Lower lobe of right lung (tissue), 2 donors: Measurements from ENCODE around the gene IBTK. TPM values are rescaled to one million over a fixed set of nuclear protein-coding genes. Genes with fewer than 3 reads are reported as not detected.
"Not testable (repeated sequence)": the region's sequence is repeated elsewhere in the genome, so short reads cannot be mapped to it uniquely, and the experiment has no call there.

Experiments used
- ATAC-seq, 2 donors: fragments of 200-7000 bp; cut with Tn5 transposase; one replicate each; pipeline ENCODE4 v1.9.1; 2020 to 2022; ENCODE audit warnings: mild to moderate bottlenecking in 2 of 2, moderate library complexity in 2 of 2
- DNase-seq: peaks from one replicate; pipeline ENCODE4 v3.0.0-alpha.2; 2020
- H3K27ac ChIP-seq: fragments of 200-600 bp; one replicate; pipeline ENCODE4 v1.8.0; 2022
- H3K27me3 ChIP-seq: fragments of 200-600 bp; one replicate; pipeline ENCODE4 v1.8.0; 2022; ENCODE audit warnings: low read depth
- H3K36me3 ChIP-seq: fragments of 200-600 bp; one replicate; pipeline ENCODE4 v1.8.0; 2022; ENCODE audit warnings: mild to moderate bottlenecking
- H3K4me1 ChIP-seq: fragments of 200-600 bp; one replicate; pipeline ENCODE4 v1.8.0; 2022
- H3K4me3 ChIP-seq: fragments of 200-600 bp; one replicate; pipeline ENCODE4 v1.8.0; 2022; ENCODE audit warnings: mild to moderate bottlenecking
- H3K9me3 ChIP-seq: fragments of 200-600 bp; one replicate; pipeline ENCODE4 v1.8.0; 2022
- CTCF ChIP-seq: fragments of 200-600 bp; IDR thresholded peaks from one replicate; pipeline ENCODE4 v1.8.0; 2022; ENCODE audit warnings: antibody characterized with exemption, mild to moderate bottlenecking
- intact Hi-C: fragments of 100-400 bp; cut with DNase I; formaldehyde crosslinking; loops from one replicate; pipeline ENCODE4 v1.11.0; 2022
- total RNA-seq: library from RNA; stranded (reverse); fragmentation: NEBNext Ultra II Directional; extraction: Animal tissue kit (Norgen Biotek cat#: 25700); gene quantifications from one replicate; pipeline ENCODE4 v1.2.1, GENCODE V29; 2021
- donor health status: DM: no; HTN: yes; CAD: no; lungs with severe emphysema.

The IBTK gene
- total RNA-seq, 1 donor from 2014 or later = 27.4 TPM

- no peak for ATAC-seq
- no peaks in the 10 kb centered on the region for H3K27me3 ChIP-seq
- intact Hi-C loops = no loop called here
Measured at GRCh38 chr6:82176616-82177015, 70.9 kb downstream of the IBTK start.

GRCh38 chr6:82172594-82172993 is 75.0 kb downstream of the IBTK start:
- H3K27me3 ChIP-seq = no peaks in the 10 kb centered on the region
- H3K27ac ChIP-seq = no peak overlapping the region
- DNase-seq (no peak), ATAC-seq (no peak)
- no peaks in the 10 kb centered on the region for H3K9me3 ChIP-seq
- H3K36me3 ChIP-seq = peaks cover 86% of the 10 kb centered on the region
- intact Hi-C loops = no loop called here
- no peak for TF ChIP-seq CTCF
- H3K4me1 ChIP-seq = no peaks in the 10 kb centered on the region
- H3K4me3 ChIP-seq = no peak overlapping the region

More at GRCh38 chr6:82176616-82177015, 70.9 kb downstream of the IBTK start:
- Histone ChIP-seq H3K4me3 (no peak overlapping the region), H3K9me3 (no peaks in the 10 kb centered on the region), H3K27ac (no peak overlapping the region), H3K4me1 (no peaks in the 10 kb centered on the region), H3K36me3 (peaks cover 84% of the 10 kb centered on the region)
- TF ChIP-seq CTCF = no peak
- no peak for DNase-seq

DNA sequence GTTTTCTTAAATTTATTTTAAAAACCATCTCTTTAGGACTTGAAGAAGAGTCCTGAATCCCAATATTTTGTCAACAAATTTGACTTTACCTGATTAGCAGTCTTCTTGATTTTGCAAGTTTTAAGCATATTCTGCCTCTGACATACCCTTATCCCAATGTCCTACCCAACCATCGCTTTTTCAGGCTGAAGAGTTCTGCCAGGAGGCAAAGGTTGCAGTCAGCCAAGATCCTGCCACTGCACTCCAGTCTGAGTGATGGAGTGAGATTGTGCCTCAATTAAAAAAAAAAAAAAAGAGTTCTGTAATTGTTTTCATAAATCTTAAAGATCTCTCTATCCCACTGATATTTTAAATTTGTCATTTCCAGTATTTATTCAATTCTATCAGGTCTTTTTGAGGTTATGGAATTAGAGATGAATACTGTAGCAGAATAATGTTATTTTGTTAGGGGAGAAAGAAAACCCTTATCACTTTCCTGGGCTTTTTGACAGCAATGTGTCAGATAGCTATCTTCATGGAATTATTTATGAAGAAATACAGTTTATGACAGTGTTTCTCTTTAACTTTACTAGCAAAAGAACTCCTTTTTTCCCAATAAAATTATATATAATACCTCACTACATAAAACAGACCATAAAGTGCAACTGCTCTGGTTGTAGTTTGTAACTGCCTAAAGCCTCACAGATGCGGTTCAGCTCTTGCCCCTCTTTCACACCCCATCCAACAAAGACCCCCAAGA is 78.2 kb downstream of the IBTK start:
- ATAC-seq = no peak
- H3K4me1 ChIP-seq = no peaks in the 10 kb centered on the region
- TF ChIP-seq CTCF = no peak

GRCh38 chr6:82166493-82166892 is 81.1 kb downstream of the IBTK start:
- Histone ChIP-seq H3K27me3 (no peaks in the 10 kb centered on the region), H3K27ac (no peak overlapping the region), H3K9me3 (no peaks in the 10 kb centered on the region), H3K4me3 (no peak overlapping the region), H3K4me1 (no peaks in the 10 kb centered on the region), H3K36me3 (peaks cover 34% of the 10 kb centered on the region)
- ATAC-seq (no peak), DNase-seq (no peak)
- no peak for TF ChIP-seq CTCF
- intact Hi-C loops = no loop called here

More for the DNA sequence above, 78.2 kb downstream of the IBTK start:
- Histone ChIP-seq H3K9me3 (no peaks in the 10 kb centered on the region), H3K36me3 (peaks cover 63% of the 10 kb centered on the region), H3K27me3 (no peaks in the 10 kb centered on the region), H3K27ac (no peak overlapping the region), H3K4me3 (no peak overlapping the region)
- no peak for DNase-seq
- intact Hi-C loops = no loop called here

GRCh38 chr6:82160255-82160990 is 87.1 kb downstream of the IBTK start:
- Histone ChIP-seq H3K36me3 (no peaks in the 10 kb centered on the region), H3K4me3 (no peak overlapping the region), H3K9me3 (peaks cover 3% of the 10 kb centered on the region), H3K4me1 (no peaks in the 10 kb centered on the region), H3K27ac (no peak overlapping the region), H3K27me3 (no peaks in the 10 kb centered on the region)
- DNase-seq (no peak), ATAC-seq (no peak)
- intact Hi-C loops = no loop called here
- TF ChIP-seq CTCF = no peak

GRCh38 chr6:82152786-82153185 is 94.8 kb downstream of the IBTK start:
- DNase-seq, ATAC-seq, H3K4me3 ChIP-seq, H3K4me1 ChIP-seq, H3K27ac ChIP-seq, H3K36me3 ChIP-seq, H3K27me3 ChIP-seq, H3K9me3 ChIP-seq, intact Hi-C loops: not testable (repeated sequence)

DNA sequence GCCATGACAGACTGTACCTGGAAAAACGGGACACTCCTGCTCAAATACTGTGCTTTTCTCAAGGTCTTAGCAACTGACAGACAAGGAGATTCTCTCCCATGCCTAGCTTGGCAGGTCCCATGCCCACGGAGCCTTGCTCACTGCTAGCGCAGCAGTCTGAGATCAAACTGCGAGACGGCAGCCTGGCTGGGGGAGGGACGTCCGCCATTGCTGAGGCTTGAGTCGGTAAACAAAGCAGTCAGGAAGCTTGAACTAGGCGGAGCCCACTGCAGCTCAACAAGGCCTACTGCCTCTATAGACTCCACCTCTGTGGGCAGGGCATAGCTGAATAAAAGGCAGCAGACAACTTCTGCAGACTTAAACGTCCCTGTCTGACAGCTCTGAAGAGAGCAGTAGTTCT is 96.4 kb downstream of the IBTK start:
- H3K27ac ChIP-seq, intact Hi-C loops, H3K36me3 ChIP-seq, H3K9me3 ChIP-seq, H3K4me1 ChIP-seq, H3K27me3 ChIP-seq, DNase-seq, ATAC-seq, H3K4me3 ChIP-seq: not testable (repeated sequence)
